Epithelial cell of proximal tubule (primary cell): ENCODE measurements around the gene UBE2D2. TPM values are rescaled to one million over a fixed set of nuclear protein-coding genes. Genes with fewer than 3 reads are reported as not detected.

ENCODE experiments used
- DNase-seq: peaks from one replicate; pipeline ENCODE4 v3.0.0-alpha.2; 2011; ENCODE audit warnings: low read depth
- H3K4me3 ChIP-seq: 2 replicates; pipeline ENCODE4 v1.5.1; 2011; ENCODE audit warnings: low read depth, mild to moderate bottlenecking, low read length
- total RNA-seq: library from RNA; depleted of rRNA; stranded (reverse); fragments of >200 nt; gene quantifications from 2 replicates; pipeline ENCODE4 v1.2.3, GENCODE V29; 2015
- TF ChIP-seq, protein P1 (sequence below): conservative IDR thresholded peaks from 2 replicates; pipeline ENCODE4 v1.5.1; 2012; ENCODE audit warnings: low read depth, mild to moderate bottlenecking, low read length

Gene UBE2D2
- total RNA-seq, 1 donor from 2014 or later: 205 TPM

DNA sequence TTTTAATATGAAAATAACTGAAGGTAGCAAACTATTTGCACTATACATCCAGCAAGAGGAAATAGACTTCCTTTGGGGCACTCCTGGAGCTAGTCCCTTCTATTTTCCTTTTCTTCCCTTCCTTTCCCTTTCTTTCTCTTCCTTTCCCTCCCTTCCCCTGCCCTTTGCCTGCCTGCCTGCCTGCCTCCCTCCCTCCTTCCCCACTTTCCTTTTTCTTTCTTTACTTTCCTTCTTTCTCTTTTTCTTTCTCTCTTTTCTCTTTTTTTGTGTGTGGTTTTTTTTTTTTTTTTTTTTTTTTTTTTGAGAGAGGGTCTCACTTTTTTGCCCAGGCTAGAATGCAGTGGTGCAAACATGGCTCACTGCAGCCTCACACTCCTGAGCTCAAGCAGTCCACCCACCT is 69.7 kb downstream of the UBE2D2 start:
- no peak for DNase-seq
- TF ChIP-seq, protein P1, sequence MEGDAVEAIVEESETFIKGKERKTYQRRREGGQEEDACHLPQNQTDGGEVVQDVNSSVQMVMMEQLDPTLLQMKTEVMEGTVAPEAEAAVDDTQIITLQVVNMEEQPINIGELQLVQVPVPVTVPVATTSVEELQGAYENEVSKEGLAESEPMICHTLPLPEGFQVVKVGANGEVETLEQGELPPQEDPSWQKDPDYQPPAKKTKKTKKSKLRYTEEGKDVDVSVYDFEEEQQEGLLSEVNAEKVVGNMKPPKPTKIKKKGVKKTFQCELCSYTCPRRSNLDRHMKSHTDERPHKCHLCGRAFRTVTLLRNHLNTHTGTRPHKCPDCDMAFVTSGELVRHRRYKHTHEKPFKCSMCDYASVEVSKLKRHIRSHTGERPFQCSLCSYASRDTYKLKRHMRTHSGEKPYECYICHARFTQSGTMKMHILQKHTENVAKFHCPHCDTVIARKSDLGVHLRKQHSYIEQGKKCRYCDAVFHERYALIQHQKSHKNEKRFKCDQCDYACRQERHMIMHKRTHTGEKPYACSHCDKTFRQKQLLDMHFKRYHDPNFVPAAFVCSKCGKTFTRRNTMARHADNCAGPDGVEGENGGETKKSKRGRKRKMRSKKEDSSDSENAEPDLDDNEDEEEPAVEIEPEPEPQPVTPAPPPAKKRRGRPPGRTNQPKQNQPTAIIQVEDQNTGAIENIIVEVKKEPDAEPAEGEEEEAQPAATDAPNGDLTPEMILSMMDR: no peak
- no peak overlapping the region for H3K4me3 ChIP-seq

DNA sequence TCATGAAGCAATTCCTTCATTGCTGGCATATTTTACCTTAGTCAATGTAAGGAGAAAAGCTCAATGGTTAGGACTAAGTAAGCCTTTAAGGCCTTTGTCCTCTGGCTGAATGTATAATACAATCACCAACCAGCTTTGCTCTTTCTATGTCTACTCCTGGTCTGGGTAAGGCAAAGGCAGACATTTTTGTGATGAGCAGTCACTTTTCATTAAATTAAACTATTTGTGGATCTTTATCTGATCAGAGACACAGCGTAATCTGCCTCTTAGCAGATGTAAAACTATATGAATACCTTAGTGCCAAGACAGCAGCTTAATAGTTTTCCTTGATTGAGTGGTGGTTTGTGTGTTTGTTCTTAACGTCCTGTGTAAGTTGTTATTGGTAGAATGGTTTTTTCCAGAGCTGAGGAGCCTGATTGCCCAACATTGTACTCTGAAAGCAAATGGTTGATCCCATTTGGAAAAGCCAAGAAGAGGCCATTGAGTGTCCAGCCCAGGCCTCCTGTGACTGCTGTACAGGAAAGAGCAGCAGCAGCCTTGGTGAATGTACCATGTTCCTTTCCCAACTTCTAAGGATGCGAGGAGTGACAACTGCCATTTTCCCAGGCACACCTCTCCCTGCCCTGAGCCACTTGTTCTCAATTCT is 70.5 kb downstream of the UBE2D2 start:
- no peak overlapping the region for H3K4me3 ChIP-seq
- DNase-seq: no peak
- TF ChIP-seq, protein P1: no peak

DNA sequence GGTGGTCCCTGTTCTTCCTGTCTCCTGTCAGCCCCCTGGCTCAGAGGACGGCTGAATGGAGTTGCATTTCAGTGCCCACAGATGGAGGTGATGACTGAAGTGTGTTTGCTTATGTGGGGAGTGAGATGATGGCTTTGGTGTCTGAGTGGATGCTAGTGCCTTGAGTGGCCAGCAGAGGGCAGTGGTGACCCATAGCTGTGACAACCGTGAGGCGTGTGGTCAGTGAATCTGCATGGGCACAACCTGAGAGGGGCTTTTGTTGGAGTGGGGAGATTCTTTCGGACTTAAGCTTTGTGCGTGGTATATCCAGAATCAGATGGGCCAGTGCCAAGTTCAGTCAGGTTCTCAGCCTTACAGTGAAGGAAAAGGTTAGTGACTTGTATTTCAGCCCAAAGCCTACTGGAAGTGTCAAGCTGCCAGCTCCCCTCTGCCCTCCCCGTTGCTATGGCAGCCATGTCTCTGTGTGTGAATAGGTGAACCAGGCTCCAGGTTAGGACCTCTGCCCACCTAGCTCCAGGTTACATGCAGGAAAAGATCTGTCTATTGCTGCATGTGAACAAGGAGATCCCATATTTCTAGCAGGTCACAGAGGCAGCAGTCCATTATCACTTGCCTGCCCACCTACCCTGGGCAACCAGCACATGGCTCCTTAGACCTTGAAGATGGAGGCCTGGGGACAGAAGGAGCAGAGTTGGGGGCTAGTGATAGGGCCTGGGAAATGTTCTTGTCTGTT is 72.3 kb downstream of the UBE2D2 start:
- no peak for DNase-seq
- TF ChIP-seq, protein P1: peak; percentile 99
- no peak overlapping the region for H3K4me3 ChIP-seq

DNA sequence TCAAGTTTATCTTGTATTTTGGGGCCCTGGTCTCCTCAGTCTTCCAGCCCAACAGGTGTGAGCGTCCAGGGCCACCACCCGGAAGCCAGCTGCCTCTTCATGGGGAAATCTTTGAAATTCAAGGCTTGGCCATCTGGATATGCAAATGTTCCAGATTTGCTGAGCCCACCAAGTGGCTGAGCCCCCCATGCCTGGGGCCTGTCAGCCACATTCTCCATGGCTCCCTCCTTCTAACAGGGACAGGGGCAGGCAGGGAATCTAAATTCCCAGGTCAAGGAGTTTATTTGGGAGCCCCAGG is 72.8 kb downstream of the UBE2D2 start:
- no peak overlapping the region for H3K4me3 ChIP-seq
- no peak for DNase-seq
- TF ChIP-seq, protein P1: no peak

DNA sequence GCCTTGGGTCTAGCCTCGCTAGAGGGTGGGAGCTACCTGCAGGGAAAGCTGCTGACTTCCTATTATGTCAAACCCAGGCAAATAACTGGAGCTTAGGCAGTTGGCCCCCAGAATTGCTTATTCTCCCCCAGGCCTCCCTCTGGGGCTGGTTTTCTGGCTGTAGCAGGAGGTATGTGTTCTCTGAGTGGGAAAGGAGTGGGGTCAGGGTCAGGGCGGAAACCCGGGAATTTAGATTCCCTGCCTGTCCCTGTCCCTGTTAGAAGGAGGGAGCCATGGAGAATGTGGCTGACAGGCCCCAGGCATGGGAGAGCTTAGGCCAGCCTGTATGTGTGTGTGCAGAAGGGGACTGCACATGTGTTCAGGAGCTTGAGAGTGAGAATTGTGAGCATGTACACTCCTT is 73.4 kb downstream of the UBE2D2 start:
- DNase-seq: no peak
- TF ChIP-seq, protein P1: no peak

DNA sequence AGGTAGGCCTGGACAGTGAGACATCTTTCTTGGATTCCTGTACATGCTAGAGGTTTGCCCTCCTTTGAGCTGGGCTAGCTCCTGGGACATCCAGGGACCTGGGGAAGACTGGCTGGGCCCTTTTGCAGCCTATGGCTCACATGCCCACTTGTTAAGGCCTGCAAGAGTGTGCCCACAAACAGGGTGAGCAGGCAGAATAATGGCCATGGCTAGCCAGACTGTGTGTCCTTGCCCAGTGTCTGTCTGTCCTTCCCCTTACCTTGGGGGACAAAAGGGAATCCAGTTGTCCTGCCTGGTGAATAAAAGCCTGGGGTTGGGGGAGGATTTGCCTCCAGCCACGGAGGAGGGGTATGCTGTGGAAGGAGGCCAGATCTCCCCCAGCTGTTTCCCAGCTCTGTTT is 74.1 kb downstream of the UBE2D2 start:
- DNase-seq: no peak
- TF ChIP-seq, protein P1: no peak
- no peak overlapping the region for H3K4me3 ChIP-seq

More for the DNA sequence above, 73.4 kb downstream of the UBE2D2 start:
- no peak overlapping the region for H3K4me3 ChIP-seq

DNA sequence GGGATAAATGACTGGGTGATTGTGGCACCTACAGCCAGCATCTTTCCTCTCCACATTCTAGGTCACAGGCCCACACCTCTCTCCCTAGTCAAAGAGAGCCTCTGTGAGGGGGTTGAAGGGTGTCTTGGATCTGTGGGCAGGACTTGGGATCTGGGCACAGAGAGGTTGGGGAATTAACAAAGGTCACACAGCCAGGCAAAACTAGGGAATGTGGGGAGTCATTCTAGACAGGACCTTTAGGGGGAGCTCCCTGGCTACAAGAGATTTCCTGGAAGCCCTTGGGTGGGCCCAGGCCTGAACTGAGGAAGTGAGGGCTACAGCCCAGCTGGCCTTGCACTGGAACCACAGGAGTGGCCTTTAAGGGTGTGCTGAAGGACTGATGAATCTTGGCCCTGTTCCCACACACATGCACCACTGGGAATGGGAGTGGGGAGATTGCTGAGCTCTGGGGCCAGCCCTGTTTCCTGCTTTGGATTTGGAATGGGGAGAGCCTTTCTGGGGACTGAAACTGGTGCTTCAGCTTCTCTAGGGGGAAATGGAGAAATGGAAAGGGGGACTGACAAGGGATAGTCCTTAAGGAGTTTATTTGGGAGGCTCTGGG is 74.6 kb downstream of the UBE2D2 start:
- TF ChIP-seq, protein P1: peak; percentile 77
- no peak for DNase-seq
- H3K4me3 ChIP-seq: no peak overlapping the region
